Retina (tissue), 1 donor: ENCODE results near the gene AEN.

Experiments
- DNase-seq: peaks from one replicate; pipeline ENCODE4 v3.0.0-alpha.2; 2016

Gene AEN

GRCh38 chr15:88652456-88653199 is 31.5 kb downstream of the AEN start:
- DNase-seq: no peak

GRCh38 chr15:88653200-88654064 is 32.3 kb downstream of the AEN start:
- no peak for DNase-seq

GRCh38 chr15:88654430-88655102 is 33.4 kb downstream of the AEN start:
- DNase-seq: no peak

GRCh38 chr15:88655103-88655553 is 34.0 kb downstream of the AEN start:
- DNase-seq: no peak

- DNase-seq: no peak
These were observed 34.8 kb downstream of the AEN start for GRCh38 chr15:88655800-88656488.

- no peak for DNase-seq
These were observed 35.7 kb downstream of the AEN start for GRCh38 chr15:88656760-88657221.

GRCh38 chr15:88657326-88658069 is 36.4 kb downstream of the AEN start:
- DNase-seq: peak; percentile 64

GRCh38 chr15:88658070-88658965 is 37.2 kb downstream of the AEN start:
- DNase-seq: no peak

- no peak for DNase-seq
These were observed 38.1 kb downstream of the AEN start for GRCh38 chr15:88658972-88659931.

- DNase-seq: no peak
These were observed 40.0 kb downstream of the AEN start for GRCh38 chr15:88661041-88661700.

GRCh38 chr15:88661761-88662556 is 40.8 kb downstream of the AEN start:
- no peak for DNase-seq

GRCh38 chr15:88663141-88663621 is 42.0 kb downstream of the AEN start:
- DNase-seq: no peak

GRCh38 chr15:88664151-88664778 is 43.1 kb downstream of the AEN start:
- DNase-seq: no peak

GRCh38 chr15:88674661-88675060 is 53.5 kb downstream of the AEN start:
- DNase-seq: no peak

GRCh38 chr15:88678755-88679154 is 57.6 kb downstream of the AEN start:
- no peak for DNase-seq

GRCh38 chr15:88680241-88681001 is 59.3 kb downstream of the AEN start:
- DNase-seq: no peak
